Endothelial cell of umbilical vein (primary cell): ENCODE measurements around the gene SORCS2.

ENCODE experiments used
- EZH2 ChIP-seq: IDR thresholded peaks from 2 replicates; pipeline ENCODE4 v1.6.1; 2012; ENCODE audit warnings: borderline replicate concordance, low read depth, mild to moderate bottlenecking, moderate library complexity, low read length, inconsistent platforms; ENCODE audit not compliant: severe bottlenecking
- POLR2A ChIP-seq: IDR thresholded peaks from 2 replicates; pipeline ENCODE4 v1.6.1; 2012; ENCODE audit warnings: low read depth, mild to moderate bottlenecking, control low read depth, low read length
- TF ChIP-seq, protein P1 (sequence below), 2 donors: IDR thresholded peaks; 1 replicate in 1 of 2; 2 replicates in 1 of 2; pipeline ENCODE4 v1.5.1; 2011; ENCODE audit warnings: low read length in 2 of 2, mild to moderate bottlenecking in 2 of 2, moderate library complexity in 2 of 2, control low read depth in 1 of 2, inconsistent platforms in 1 of 2, low read depth in 1 of 2; ENCODE audit not compliant: insufficient read depth in 1 of 2; ENCODE audit errors: extremely low read depth in 1 of 2

GRCh38 chr4:7428261-7429068 lies 236.1 kb downstream of the SORCS2 start:
- TF ChIP-seq, protein P1, sequence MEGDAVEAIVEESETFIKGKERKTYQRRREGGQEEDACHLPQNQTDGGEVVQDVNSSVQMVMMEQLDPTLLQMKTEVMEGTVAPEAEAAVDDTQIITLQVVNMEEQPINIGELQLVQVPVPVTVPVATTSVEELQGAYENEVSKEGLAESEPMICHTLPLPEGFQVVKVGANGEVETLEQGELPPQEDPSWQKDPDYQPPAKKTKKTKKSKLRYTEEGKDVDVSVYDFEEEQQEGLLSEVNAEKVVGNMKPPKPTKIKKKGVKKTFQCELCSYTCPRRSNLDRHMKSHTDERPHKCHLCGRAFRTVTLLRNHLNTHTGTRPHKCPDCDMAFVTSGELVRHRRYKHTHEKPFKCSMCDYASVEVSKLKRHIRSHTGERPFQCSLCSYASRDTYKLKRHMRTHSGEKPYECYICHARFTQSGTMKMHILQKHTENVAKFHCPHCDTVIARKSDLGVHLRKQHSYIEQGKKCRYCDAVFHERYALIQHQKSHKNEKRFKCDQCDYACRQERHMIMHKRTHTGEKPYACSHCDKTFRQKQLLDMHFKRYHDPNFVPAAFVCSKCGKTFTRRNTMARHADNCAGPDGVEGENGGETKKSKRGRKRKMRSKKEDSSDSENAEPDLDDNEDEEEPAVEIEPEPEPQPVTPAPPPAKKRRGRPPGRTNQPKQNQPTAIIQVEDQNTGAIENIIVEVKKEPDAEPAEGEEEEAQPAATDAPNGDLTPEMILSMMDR (IDR thresholded peaks at IDR 0.05; ENCODE audit: extremely low read depth in 1 of 2, insufficient read depth in 1 of 2, low read depth in 1 of 2, low read length in 2 of 2) = no peak
- no peak for TF ChIP-seq POLR2A
- no peak for TF ChIP-seq EZH2
